Activated T-cell treated with anti-CD3 and anti-CD28 coated beads, Interleukin-2, amount 50 U/mL, for 4 hours (primary cell): ENCODE data around the gene KIAA1328. TPM values are rescaled to one million over a fixed set of nuclear protein-coding genes. Genes with fewer than 3 reads are reported as not detected.

Experiments
- ATAC-seq, 2 donors: fragments of 200-7000 bp; cut with Tn5 transposase; one replicate each; pipeline ENCODE4 v1.10.0; 2021
- DNase-seq: peaks from one replicate; pipeline ENCODE4 v3.0.0-alpha.2; 2020
- H3K27me3 Mint-ChIP-seq: one replicate; pipeline ENCODE4 v1.8.0; 2021; ENCODE audit warnings: low read depth, mixed read lengths
- H3K36me3 Mint-ChIP-seq: one replicate; pipeline ENCODE4 v1.8.0; 2022; ENCODE audit warnings: mixed read lengths; ENCODE audit not compliant: insufficient read depth
- H3K4me1 Mint-ChIP-seq: one replicate; pipeline ENCODE4 v1.8.0; 2021; ENCODE audit warnings: low read depth, mixed read lengths
- H3K4me3 Mint-ChIP-seq: one replicate; pipeline ENCODE4 v1.8.0; 2021; ENCODE audit warnings: mild to moderate bottlenecking, moderate library complexity, mixed read lengths
- H3K9me3 Mint-ChIP-seq: one replicate; pipeline ENCODE4 v1.8.0; 2021; ENCODE audit warnings: mixed read lengths
- total RNA-seq, 3 donors: library from RNA; stranded (reverse); gene quantifications; one replicate each; pipeline ENCODE4 v1.2.1, GENCODE V29; 2021

Gene KIAA1328
- total RNA-seq, 3 donors from 2014 or later: 4.3 to 5.2 (median 4.8) TPM

DNA sequence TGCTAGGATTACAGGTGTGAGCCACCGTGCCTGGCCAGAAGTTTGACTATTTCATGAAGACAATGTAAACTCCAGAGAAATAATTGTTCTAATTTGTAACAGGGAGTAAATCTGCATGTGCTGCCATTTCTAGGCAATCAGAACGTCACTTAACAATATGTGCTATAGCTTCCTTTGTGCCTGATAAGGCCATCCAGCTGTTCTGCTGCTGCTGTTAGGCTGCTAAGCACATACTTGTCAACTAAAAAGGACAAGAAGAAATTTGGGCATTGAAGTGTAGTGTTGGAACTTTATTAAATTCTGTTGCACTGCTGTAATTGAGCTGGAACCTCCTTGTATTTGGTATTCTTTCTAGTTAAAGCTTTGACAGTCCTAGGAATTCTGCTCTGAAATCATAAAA is 57.1 kb downstream of the KIAA1328 start:
- Mint-ChIP-seq H3K4me3 (no peak overlapping the region), H3K4me1 (no peaks in the 10 kb centered on the region), H3K27me3 (no peaks in the 10 kb centered on the region), H3K9me3 (no peaks in the 10 kb centered on the region), H3K36me3 (peaks cover 17% of the 10 kb centered on the region)
- no peak for ATAC-seq
- DNase-seq: no peak

GRCh38 chr18:36887114-36887513 is 58.2 kb downstream of the KIAA1328 start:
- Mint-ChIP-seq H3K4me3 (no peak overlapping the region), H3K36me3 (peaks cover 17% of the 10 kb centered on the region)

GRCh38 chr18:36887864-36888263 is 58.9 kb downstream of the KIAA1328 start:
- Mint-ChIP-seq H3K4me3 (no peak overlapping the region), H3K9me3 (no peaks in the 10 kb centered on the region), H3K36me3 (peaks cover 18% of the 10 kb centered on the region), H3K4me1 (no peaks in the 10 kb centered on the region), H3K27me3 (no peaks in the 10 kb centered on the region)
- no peak for ATAC-seq
- no peak for DNase-seq

More at GRCh38 chr18:36887114-36887513, 58.2 kb downstream of the KIAA1328 start:
- Mint-ChIP-seq H3K9me3 (no peaks in the 10 kb centered on the region), H3K4me1 (no peaks in the 10 kb centered on the region), H3K27me3 (no peaks in the 10 kb centered on the region)
- ATAC-seq (no peak), DNase-seq (no peak)

GRCh38 chr18:36888778-36889177 is 59.9 kb downstream of the KIAA1328 start:
- Mint-ChIP-seq H3K4me1 (no peaks in the 10 kb centered on the region), H3K4me3 (no peak overlapping the region), H3K9me3 (no peaks in the 10 kb centered on the region), H3K36me3 (peaks cover 22% of the 10 kb centered on the region), H3K27me3 (no peaks in the 10 kb centered on the region)
- DNase-seq (no peak), ATAC-seq (no peak)

- ATAC-seq: no peak
- H3K4me3 Mint-ChIP-seq: no peak overlapping the region
- H3K9me3 Mint-ChIP-seq: no peaks in the 10 kb centered on the region
Observed at GRCh38 chr18:36889321-36889720, 60.4 kb downstream of the KIAA1328 start.

DNA sequence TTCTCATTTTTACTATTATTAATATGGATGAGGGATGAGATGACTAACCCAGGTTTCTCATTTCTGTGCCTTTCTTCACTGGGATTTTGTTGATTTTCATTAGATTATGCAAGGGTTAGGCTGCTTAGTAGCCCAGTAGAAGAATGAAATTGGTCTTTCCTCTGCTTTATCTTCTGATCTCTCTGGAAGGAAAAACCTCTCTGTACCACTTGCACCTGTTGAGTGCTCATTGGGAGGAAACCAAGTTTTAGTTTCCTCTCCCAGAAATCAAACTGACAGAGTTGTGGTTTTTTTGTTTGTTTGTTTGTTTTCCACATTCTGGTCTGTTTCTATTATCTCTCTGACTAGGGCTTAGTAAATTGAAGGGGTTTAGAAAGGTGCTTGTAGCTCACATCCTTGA is 60.8 kb downstream of the KIAA1328 start:
- Mint-ChIP-seq H3K4me3 (no peak overlapping the region), H3K36me3 (peaks cover 24% of the 10 kb centered on the region), H3K4me1 (no peaks in the 10 kb centered on the region), H3K9me3 (no peaks in the 10 kb centered on the region), H3K27me3 (no peaks in the 10 kb centered on the region)
- ATAC-seq: no peak
- DNase-seq: no peak

More at GRCh38 chr18:36889321-36889720, 60.4 kb downstream of the KIAA1328 start:
- Mint-ChIP-seq H3K36me3 (peaks cover 24% of the 10 kb centered on the region), H3K4me1 (no peaks in the 10 kb centered on the region), H3K27me3 (no peaks in the 10 kb centered on the region)
- no peak for DNase-seq

DNA sequence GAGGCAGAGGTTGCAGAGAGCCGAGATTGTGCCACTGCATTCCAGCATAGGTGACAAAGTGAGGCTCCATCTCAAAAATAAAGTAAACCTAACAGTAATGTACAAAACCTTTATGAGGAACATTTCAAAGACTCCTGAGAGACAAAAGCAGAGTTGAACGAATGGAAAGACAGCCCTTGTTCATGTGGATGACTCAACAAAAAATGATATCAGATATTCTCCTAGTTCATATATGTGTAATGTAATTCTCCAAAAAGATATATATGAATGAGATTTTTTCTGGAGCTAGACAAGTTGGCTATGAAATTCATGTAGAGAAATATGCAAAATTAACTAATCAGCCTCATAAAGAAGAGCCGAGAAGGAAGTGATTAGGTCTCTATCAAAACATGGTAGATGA is 61.7 kb downstream of the KIAA1328 start:
- H3K36me3 Mint-ChIP-seq: peaks cover 24% of the 10 kb centered on the region
- no peak for ATAC-seq
- no peaks in the 10 kb centered on the region for H3K4me1 Mint-ChIP-seq
- H3K4me3 Mint-ChIP-seq: no peak overlapping the region
- no peaks in the 10 kb centered on the region for H3K27me3 Mint-ChIP-seq
- no peaks in the 10 kb centered on the region for H3K9me3 Mint-ChIP-seq
- DNase-seq: no peak

DNA sequence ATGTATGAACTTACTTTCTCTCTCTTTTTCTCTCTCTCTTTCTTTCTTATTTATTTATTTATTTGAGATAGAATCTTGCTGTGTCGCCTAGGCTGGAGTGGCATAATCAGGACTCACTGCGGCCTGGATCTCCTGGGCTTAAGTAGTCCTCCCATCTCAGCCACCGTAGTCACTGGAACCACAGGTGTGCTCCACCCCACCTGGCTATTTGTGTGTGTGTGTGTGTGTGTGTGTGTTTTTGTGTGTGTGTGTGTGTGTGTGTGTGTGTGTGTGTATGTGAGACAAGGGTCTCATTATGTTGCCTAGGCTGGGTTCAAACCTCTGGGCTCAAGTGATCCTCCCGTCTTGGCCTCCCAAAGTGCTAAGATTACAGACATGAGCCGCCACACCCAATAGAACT is 64.3 kb downstream of the KIAA1328 start:
- Mint-ChIP-seq H3K27me3 (no peaks in the 10 kb centered on the region), H3K36me3 (peaks cover 21% of the 10 kb centered on the region), H3K4me3 (no peak overlapping the region), H3K4me1 (no peaks in the 10 kb centered on the region), H3K9me3 (no peaks in the 10 kb centered on the region)
- no peak for DNase-seq
- no peak for ATAC-seq

DNA sequence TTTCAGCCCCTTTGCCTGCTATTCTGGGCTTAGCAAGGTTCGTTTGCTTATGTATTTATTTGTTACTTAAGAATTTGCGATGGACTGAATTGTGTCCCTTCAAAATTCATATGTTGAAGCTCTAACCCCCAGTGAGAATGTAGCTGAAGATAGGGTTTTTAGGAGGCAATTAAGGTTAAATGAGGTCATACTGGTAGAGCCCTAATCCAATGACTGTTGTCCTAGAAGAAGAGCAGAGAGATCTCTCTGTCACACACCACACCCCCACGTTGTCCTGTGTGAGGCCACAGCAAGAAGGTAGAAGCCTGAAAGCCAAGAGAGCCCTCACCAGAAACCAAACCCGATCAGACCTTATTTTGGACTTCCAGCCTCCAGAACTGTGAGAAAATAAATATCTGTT is 66.7 kb downstream of the KIAA1328 start:
- no peak for ATAC-seq

GRCh38 chr18:36897253-36897652 is 68.3 kb downstream of the KIAA1328 start:
- Mint-ChIP-seq H3K27me3 (no peaks in the 10 kb centered on the region), H3K4me3 (no peak overlapping the region), H3K4me1 (no peaks in the 10 kb centered on the region), H3K9me3 (peaks cover 8% of the 10 kb centered on the region), H3K36me3 (peaks cover 25% of the 10 kb centered on the region)
- ATAC-seq (no peak), DNase-seq (no peak)

More for the DNA sequence above, 66.7 kb downstream of the KIAA1328 start:
- H3K9me3 Mint-ChIP-seq: peaks cover 8% of the 10 kb centered on the region
- no peak overlapping the region for H3K4me3 Mint-ChIP-seq
- DNase-seq: no peak
- no peaks in the 10 kb centered on the region for H3K4me1 Mint-ChIP-seq
- peaks cover 28% of the 10 kb centered on the region for H3K36me3 Mint-ChIP-seq
- H3K27me3 Mint-ChIP-seq: no peaks in the 10 kb centered on the region

GRCh38 chr18:36899289-36899688 is 70.4 kb downstream of the KIAA1328 start:
- Mint-ChIP-seq H3K4me3 (no peak overlapping the region), H3K36me3 (peaks cover 19% of the 10 kb centered on the region), H3K4me1 (no peaks in the 10 kb centered on the region), H3K9me3 (peaks cover 8% of the 10 kb centered on the region), H3K27me3 (no peaks in the 10 kb centered on the region)
- ATAC-seq (no peak), DNase-seq (no peak)

- DNase-seq (no peak), ATAC-seq (no peak)
- H3K4me3 Mint-ChIP-seq: no peak overlapping the region
- peaks cover 17% of the 10 kb centered on the region for H3K36me3 Mint-ChIP-seq
- peaks cover 8% of the 10 kb centered on the region for H3K9me3 Mint-ChIP-seq
- no peaks in the 10 kb centered on the region for H3K4me1 Mint-ChIP-seq
- no peaks in the 10 kb centered on the region for H3K27me3 Mint-ChIP-seq
Observed at GRCh38 chr18:36900466-36900865, 71.5 kb downstream of the KIAA1328 start.

GRCh38 chr18:36901277-36901701 is 72.4 kb downstream of the KIAA1328 start:
- peaks cover 24% of the 10 kb centered on the region for H3K36me3 Mint-ChIP-seq
- H3K4me3 Mint-ChIP-seq: no peak overlapping the region
- no peaks in the 10 kb centered on the region for H3K27me3 Mint-ChIP-seq
- H3K9me3 Mint-ChIP-seq: peaks cover 8% of the 10 kb centered on the region
- no peaks in the 10 kb centered on the region for H3K4me1 Mint-ChIP-seq
- no peak for ATAC-seq
- no peak for DNase-seq

GRCh38 chr18:36903215-36903928 is 74.4 kb downstream of the KIAA1328 start:
- H3K9me3 Mint-ChIP-seq: peaks cover 8% of the 10 kb centered on the region
- no peak overlapping the region for H3K4me3 Mint-ChIP-seq

GRCh38 chr18:36905571-36905970 is 76.6 kb downstream of the KIAA1328 start:
- no peak overlapping the region for H3K4me3 Mint-ChIP-seq
- H3K27me3 Mint-ChIP-seq: no peaks in the 10 kb centered on the region
- H3K4me1 Mint-ChIP-seq: peaks cover 1% of the 10 kb centered on the region
- DNase-seq (no peak), ATAC-seq (no peak)
- H3K36me3 Mint-ChIP-seq: peaks cover 15% of the 10 kb centered on the region
- peaks cover 3% of the 10 kb centered on the region for H3K9me3 Mint-ChIP-seq

More at GRCh38 chr18:36903215-36903928, 74.4 kb downstream of the KIAA1328 start:
- DNase-seq (no peak), ATAC-seq (no peak)
- Mint-ChIP-seq H3K27me3 (no peaks in the 10 kb centered on the region), H3K4me1 (no peaks in the 10 kb centered on the region), H3K36me3 (peaks cover 21% of the 10 kb centered on the region)
